ENCODE measurements around the gene AP1S2.
"Not testable (repeated sequence)": the region's sequence is repeated elsewhere in the genome, so short reads cannot be mapped to it uniquely, and the experiment has no call there.

AP1S2 gene

GRCh38 chrX:15838017-15838416 lies 16.6 kb downstream of the AP1S2 start:
- no peak for DNase-seq (ENCODE audit: extremely low read depth, low read depth)
- TF ChIP-seq CTCF (IDR thresholded peaks at IDR 0.05; ENCODE audit: low read depth, low read length): no peak; the same call in 1 of the 2 replicates

GRCh38 chrX:15834827-15835595 lies 19.6 kb downstream of the AP1S2 start:
- DNase-seq (ENCODE audit: extremely low read depth, low read depth): no peak
- TF ChIP-seq CTCF (IDR thresholded peaks at IDR 0.05; ENCODE audit: low read depth, low read length): no peak

- TF ChIP-seq CTCF (IDR thresholded peaks at IDR 0.05; ENCODE audit: low read depth, low read length): no peak
- no peak for DNase-seq (ENCODE audit: extremely low read depth, low read depth)
Observed at GRCh38 chrX:15834053-15834452, 20.6 kb downstream of the AP1S2 start.

GRCh38 chrX:15831347-15831746 lies 23.3 kb downstream of the AP1S2 start:
- DNase-seq (ENCODE audit: extremely low read depth, low read depth): not testable (repeated sequence)

GRCh38 chrX:15829217-15829616 lies 25.4 kb downstream of the AP1S2 start:
- no peak for DNase-seq (ENCODE audit: extremely low read depth, low read depth)
- TF ChIP-seq CTCF (IDR thresholded peaks at IDR 0.05; ENCODE audit: low read depth, low read length): no peak

GRCh38 chrX:15825936-15826335 lies 28.7 kb downstream of the AP1S2 start:
- DNase-seq (ENCODE audit: extremely low read depth, low read depth): no peak
- no peak for TF ChIP-seq CTCF (IDR thresholded peaks at IDR 0.05; ENCODE audit: low read depth, low read length)

- no peak for DNase-seq (ENCODE audit: extremely low read depth, low read depth)
- TF ChIP-seq CTCF (IDR thresholded peaks at IDR 0.05; ENCODE audit: low read depth, low read length): no peak
Observed at GRCh38 chrX:15822922-15823321, 31.7 kb downstream of the AP1S2 start.

Data from AG09319 (cell line).